HG03457 (cell line): ENCODE data around the gene OR5D16.
"Not testable (repeated sequence)": the region's sequence is repeated elsewhere in the genome, so short reads cannot be mapped to it uniquely, and the experiment has no call there.

ENCODE experiments used
- ATAC-seq: cut with Tn5 transposase; IDR thresholded peaks from one replicate; pipeline ENCODE4 v1.9.1; 2021; ENCODE audit warnings: moderate number of reproducible peaks; ENCODE audit not compliant: unreplicated experiment

OR5D16 gene

DNA sequence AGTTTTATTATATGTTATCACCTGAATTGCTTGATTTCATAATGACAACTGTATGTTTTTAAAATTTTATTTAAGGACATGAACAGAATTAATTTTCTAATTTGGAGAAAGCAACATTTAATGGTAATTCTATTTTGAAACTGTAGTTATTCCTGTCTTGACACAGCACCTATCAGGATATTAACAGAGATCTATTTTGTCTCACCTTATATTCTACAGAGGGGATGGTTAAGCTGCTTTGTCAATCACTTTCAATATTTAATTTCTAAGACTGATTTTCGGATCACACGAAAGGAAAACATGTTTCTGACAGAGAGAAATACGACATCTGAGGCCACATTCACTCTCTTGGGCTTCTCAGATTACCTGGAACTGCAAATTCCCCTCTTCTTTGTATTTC, at the start of gene OR5D16:
Gene OR5D16 (plus strand): TSS at position 301 of the 400 bp plus-strand sequence. CDS start 0 bp downstream, at position 301.
- ATAC-seq: no peak

DNA sequence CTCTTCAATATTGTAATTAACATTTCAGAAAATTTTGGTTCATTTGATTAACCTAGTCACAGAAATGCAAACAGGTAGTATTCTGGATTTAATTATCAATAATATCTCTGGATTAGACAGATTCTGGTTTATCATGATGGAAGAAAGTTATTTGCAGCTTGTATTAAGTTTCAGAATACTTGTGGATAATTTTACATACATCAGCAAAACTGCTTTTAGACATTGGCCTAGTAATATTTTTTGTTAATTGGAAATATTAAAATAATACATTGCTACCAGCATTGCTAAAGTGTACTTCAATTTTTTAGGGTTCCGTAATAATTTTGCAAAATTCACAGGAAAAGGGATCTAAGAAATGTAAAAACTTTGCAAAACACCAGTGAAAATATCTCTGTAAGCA, 46.9 kb upstream of the OR5D16 start:
- ATAC-seq: no peak

DNA sequence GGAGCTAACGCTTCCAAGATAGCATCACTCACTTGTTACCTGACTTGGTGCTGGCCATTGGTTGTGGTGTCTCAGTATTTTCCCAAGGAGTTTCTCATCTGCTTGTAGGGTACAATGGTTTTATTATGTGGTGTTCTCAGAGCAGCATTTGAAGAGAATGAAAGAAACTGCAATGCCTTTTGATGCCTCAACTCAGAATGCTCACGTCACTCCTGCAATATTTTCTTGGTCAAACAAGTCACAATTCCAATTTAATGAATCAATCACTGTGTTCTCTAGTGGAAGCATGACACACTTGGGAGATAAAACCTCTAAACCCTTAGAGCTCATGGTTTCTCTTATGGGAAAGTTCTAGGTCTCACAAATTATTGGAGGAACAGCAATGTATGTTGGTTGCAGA, 45.2 kb upstream of the OR5D16 start:
- ATAC-seq: no peak

DNA sequence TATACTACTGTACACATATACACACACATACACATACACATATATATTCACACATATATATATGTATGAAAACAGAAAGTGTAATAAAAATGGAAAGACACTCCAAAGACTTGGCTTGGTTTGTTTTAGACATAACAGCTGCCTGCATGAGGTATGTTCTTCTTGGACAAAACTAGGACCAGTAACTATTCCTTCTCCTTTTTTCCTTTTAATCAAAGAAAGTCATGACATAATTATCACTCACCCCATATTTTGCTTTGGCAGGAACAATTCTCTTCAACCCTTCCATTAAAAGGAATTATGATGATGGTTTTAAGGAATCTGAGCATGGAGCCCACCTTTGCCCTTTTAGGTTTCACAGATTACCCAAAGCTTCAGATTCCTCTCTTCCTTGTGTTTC, 43.3 kb upstream of the OR5D16 start, which contains the start of gene OR5D14:
Gene OR5D14 (plus strand): TSS at position 301 of the 400 bp plus-strand sequence. CDS start 0 bp downstream, at position 301.
- no peak for ATAC-seq

DNA sequence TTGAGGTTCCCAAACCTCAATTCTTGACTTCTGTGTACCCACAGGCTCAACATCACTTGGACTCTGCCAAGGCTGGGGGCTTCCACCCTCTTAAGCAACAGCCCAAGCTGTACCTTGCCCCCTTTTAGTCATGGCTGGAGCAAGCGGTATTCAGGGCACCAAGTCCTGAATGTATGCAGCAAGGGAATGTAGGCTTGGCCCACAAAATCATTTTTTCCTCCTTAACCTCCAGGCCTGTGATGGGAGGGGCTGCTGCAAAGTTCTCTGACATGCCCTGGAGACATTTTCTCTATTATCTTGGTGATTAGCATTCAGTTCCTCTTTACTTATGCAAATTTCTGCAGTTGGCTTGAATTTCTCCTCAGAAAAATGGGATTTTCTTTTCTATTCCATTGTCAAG, 32.3 kb upstream of the OR5D16 start:
- no peak for ATAC-seq

DNA sequence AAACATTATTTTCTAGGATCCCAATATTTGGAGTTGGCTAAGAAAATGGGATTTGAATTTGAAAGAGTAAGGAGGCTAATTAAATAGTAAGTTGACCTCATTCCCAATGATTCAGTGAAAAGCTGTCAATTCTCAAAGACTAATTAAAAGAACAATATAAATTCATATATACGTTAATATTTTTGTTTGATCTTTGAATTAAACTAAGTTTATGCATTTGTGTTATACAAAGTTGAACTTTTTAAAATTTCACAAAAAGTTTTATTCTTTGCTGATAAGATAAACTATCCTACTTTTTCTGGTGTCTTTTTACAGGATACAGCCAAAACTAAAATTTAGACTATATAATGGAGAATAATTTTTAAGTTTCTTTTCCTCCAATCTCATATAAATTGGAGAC, 27.5 kb upstream of the OR5D16 start, which contains the start of gene OR5L1:
Gene OR5L1 (plus strand): TSS at position 301 of the 400 bp plus-strand sequence. CDS start 100 bp downstream, outside the sequence.
- ATAC-seq: no peak

DNA sequence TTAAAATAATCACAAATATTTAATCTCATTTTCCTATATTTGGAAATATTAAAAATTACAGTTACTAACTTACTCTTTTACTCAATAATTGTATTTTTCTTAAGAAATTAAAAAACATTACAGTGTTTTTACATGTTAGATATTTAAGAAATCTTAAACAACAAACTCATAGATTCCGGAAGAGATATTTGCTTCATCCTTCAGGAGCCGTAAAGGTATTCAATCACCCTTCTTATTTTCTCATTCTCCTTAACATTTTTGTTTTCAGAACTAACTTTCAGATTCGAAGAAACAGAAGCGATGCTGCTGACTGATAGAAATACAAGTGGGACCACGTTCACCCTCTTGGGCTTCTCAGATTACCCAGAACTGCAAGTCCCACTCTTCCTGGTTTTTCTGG, 19.2 kb upstream of the OR5D16 start, which contains the start of gene OR5D18:
Gene OR5D18 (plus strand): TSS at position 301 of the 400 bp plus-strand sequence. CDS start 0 bp downstream, at position 301.
- no peak for ATAC-seq

DNA sequence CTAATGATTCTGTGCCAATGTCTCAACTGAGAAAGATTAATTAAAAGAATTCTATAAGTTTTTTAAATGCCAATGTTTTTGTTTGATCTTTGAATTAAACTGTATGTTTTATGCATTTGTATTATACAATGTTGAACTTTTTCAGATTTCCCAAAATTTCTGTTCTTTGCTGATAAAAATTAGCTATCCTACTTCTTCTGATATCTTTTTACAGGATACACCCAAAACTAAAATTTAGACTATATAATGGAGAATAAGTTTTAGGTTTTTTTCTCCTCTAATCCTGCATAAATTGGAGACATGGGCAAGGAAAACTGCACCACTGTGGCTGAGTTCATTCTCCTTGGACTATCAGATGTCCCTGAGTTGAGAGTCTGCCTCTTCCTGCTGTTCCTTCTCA, 11.6 kb upstream of the OR5D16 start, which contains the start of gene OR5L2:
Gene OR5L2 (plus strand): TSS at position 301 of the 400 bp plus-strand sequence. CDS start 0 bp downstream, at position 301.
- ATAC-seq: no peak

DNA sequence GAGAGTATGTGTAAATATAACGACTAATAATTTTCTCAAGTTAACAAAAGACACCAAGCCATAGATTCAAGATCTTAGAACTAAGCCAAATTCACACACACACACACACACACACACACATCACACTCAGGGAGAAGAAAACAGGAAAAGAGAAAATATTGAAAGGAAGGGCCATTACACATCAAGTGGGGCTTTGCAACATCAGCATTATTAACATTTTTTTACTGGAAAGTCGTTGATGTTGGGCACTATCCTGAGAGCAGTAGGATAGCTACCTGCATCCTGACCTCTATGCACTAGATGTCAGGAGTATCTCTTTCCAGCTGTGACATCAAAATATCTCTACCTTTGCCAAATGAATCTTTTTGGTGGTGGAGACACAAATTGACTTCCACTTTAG, 8.9 kb downstream of the OR5D16 start:
- ATAC-seq: no peak

DNA sequence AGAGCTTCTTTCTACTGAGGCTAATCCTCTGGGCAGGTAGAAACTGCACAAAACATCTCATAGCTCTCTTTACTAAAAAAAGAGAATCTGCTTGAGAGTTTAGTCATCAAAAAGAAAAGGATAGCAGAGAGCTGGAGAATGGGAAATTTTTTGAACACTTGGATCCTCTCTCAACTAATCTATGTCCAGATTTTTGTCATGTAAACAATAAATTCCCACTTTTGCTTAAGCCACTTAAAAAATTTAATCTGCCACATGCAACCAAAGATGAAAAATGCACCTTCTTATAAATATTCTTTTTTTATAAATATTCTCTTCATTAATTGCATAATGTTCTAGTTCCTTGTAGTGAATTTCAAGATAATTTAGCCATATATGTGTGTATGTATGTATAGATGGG, 10.5 kb downstream of the OR5D16 start:
- ATAC-seq: no peak

DNA sequence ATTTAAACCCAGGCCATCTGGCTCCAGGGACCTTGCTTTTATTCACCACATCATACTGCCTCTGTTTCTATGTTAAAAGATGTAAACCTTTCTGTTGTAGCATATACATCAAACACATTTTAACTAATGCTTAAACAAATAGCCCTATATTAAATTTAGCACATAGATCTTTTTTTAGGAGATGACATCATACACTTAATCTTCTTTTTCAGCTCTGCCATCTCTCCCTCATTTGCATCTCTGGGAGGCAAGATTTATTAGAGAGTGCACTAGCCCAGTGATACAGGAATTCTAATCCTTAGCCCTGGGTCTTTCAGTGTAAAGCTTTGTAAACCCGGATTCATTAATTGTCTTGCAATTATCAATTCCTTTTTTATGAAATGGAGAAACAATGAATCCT, 13.6 kb downstream of the OR5D16 start:
- no peak for ATAC-seq

DNA sequence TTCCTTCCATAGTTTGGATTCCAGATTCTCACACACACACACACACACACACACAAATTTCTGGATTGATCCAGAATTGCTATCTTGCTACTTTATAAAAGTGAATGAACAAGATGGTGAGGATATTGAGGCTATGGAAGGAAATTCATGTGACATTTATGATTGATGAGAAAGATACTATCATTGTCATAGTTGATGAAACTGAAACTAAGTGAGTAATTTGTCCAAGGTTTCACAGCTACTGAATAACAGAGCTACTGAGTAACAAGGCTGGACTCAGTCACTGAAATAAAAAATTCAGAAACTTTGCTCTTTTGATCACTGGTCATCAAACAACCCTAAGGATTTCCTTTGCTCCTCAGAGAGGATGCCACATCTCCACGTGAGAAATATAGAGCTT, 16.2 kb downstream of the OR5D16 start:
- no peak for ATAC-seq

DNA sequence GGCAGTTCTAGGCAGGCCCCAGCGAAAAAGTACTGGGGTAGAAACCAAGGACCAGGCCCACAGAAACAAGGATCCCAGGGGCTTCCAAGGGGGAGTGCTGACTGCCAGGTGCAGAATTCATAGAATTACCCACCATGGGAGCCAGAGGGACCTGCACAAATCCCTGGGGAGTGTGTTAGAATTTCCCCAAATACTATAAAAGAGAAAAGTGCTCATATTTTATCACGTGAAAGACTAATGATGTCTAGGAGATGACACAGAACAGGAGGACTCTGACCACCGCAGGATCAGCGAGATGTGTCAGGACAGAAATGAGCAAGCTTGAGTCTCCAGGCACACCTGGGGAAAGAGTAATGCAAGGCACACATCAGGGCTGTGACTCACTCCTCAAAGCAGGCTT, 28.8 kb downstream of the OR5D16 start:
- not testable (repeated sequence) for ATAC-seq

DNA sequence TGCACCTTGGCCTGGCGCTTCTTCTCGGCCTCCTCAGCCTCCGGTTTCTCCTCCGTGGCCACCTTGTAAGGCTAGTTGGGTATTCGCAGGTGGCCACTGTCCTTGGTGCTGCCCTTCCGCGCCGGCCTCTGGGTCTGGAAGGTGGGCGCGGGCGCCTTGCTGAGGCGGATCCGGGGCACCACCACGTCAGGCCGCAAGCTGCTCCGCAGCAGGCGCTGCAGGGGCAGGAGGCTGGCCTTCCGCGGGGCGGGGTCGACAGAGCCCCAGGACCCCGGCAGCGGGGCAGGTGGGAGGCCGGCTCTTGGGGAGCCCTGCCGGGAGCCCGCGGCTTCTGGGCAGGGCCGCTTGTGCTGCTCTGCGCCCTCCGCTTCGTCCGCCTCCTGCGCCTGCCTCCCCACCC, 34.2 kb downstream of the OR5D16 start:
- ATAC-seq: not testable (repeated sequence)

DNA sequence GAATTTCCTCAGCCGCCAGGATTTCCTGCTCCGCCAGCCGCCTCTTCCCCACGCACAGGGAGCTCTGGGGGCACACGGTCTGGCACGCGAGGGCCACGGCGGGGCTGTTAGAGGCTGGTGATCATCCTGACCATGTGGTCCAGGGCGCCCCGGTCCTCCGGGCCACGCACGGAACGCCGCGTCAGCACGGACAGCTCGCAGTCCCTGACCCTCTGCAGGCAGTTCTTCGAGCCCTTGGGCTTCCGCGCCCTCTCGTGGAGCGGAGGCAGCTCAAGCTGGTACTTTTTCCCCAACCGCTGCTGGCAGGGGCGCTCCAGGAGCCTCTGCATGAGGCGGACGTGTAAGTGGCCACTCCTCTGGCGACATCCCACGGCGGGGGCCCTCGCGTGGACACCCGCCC, 34.6 kb downstream of the OR5D16 start:
- not testable (repeated sequence) for ATAC-seq

DNA sequence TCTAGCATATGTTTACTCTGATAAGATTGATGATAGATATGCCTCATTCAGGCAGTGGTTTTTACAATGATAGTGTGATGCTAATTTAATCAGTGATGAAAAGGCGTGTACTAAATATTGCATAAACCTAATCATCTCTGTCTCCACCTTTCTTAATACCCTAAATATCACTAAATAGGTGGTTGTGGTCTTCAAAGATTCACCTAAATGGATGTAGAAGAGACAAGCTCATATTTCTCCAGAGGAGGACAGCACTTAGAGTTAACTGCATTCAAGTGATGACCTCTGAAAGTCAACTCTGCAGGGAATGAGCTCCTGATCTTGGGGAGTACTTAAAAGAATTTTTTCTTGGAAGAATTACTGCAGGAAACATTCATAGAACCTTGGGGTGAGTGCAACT, 44.4 kb downstream of the OR5D16 start, which contains the start of gene TRIM51:
Gene TRIM51 (plus strand): TSS at position 301 of the 400 bp plus-strand sequence. CDS start 2,132 bp downstream, outside the sequence.
- ATAC-seq: not testable (repeated sequence)

DNA sequence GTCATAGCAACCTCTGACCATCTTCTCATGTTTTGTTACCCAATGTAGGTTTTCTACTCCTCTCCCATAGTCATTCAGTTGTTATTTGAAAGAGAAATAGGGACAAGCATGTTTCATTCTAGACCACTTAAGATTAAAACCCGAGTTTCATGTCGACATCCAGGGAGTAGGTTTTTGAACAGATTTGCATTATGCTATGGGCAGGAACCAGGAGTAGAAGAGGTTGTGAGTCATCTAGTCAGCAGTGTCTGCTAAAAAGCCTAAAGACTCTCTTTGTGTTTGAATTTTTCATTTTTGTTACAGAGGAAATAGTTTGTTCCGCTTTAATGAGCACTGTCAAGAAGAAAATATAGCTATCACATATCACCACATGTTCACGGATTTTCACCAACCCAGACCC, 46.4 kb downstream of the OR5D16 start:
- not testable (repeated sequence) for ATAC-seq

DNA sequence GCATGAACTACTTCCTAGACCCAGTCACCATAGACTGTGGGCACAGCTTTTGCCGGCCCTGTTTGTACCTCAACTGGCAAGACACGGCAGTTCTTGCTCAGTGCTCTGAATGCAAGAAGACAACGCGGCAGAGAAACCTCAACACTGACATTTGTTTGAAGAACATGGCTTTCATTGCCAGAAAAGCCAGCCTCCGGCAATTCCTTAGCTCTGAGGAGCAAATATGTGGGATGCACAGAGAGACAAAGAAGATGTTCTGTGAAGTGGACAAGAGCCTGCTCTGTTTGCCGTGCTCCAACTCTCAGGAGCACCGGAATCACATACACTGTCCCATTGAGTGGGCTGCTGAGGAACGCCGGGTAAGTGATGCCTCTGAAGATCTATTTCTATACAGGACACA, 46.9 kb downstream of the OR5D16 start:
- not testable (repeated sequence) for ATAC-seq
